Measurements from ENCODE around the gene TERB2.
"Not testable (repeated sequence)": the region's sequence is repeated elsewhere in the genome, so short reads cannot be mapped to it uniquely, and the experiment has no call there.

GRCh38 chr15:44912974-44913448 lies 43.5 kb upstream of the TERB2 start:
- not testable (repeated sequence) for TF ChIP-seq CTCF (IDR thresholded peaks at IDR 0.05; ENCODE audit: extremely low read depth in 1 of 2, insufficient read depth in 1 of 2, low read depth in 1 of 2, low read length in 2 of 2); EZH2 (IDR thresholded peaks at IDR 0.05; ENCODE audit: borderline replicate concordance, low read depth, low read length, severe bottlenecking); POLR2AphosphoS5 (IDR thresholded peaks at IDR 0.05; ENCODE audit: insufficient read depth, low read depth, low read length); MAX (IDR thresholded peaks at IDR 0.05; ENCODE audit: insufficient read depth, insufficient read length); POLR2A (IDR thresholded peaks at IDR 0.05; ENCODE audit: low read depth, low read length); JUN (IDR thresholded peaks at IDR 0.05; ENCODE audit: borderline replicate concordance, insufficient read depth, insufficient read length, low read depth); FOS (IDR thresholded peaks at IDR 0.05; ENCODE audit: borderline replicate concordance, insufficient read depth, low read length)
